ENCODE results near the gene SRSF2. TPM values are rescaled to one million over a fixed set of nuclear protein-coding genes. Genes with fewer than 3 reads are reported as not detected.
"Not testable (repeated sequence)": the region's sequence is repeated elsewhere in the genome, so short reads cannot be mapped to it uniquely, and the experiment has no call there.

Gene SRSF2
- total and polyA plus RNA-seq, 3 donors from 2014 or later, result 196 to 461 (median 365) TPM

- Histone ChIP-seq H3K4me3 (no peak overlapping the region), H3K9me3 (no peaks in the 10 kb centered on the region), H3K27ac (no peak overlapping the region), H3K36me3 (ENCODE audit: low read depth, missing control alignments) (no peaks in the 10 kb centered on the region), H3K4me1 (peaks cover 24% of the 10 kb centered on the region), H3K27me3 (no peaks in the 10 kb centered on the region)
- 39% methylated on average over 4 of the region's 4 CpGs for WGBS, 2 donors
- intact Hi-C loops (cut with DNase I; ENCODE audit: low total_unique reads), result no loop called here
- peak; percentile 82 to 94 (median 83) for TF ChIP-seq CTCF (IDR thresholded peaks at IDR 0.05)
- TF ChIP-seq POLR2A (IDR thresholded peaks at IDR 0.05), result no peak
- DNase-seq, result peak; percentile 88
Observed at GRCh38 chr17:76714822-76715495, 22.2 kb downstream of the SRSF2 start.

GRCh38 chr17:76714336-76714735 lies 22.8 kb downstream of the SRSF2 start:
- H3K4me1 ChIP-seq, result peaks cover 24% of the 10 kb centered on the region
- no peak for DNase-seq
- no peaks in the 10 kb centered on the region for H3K27me3 ChIP-seq
- TF ChIP-seq CTCF (IDR thresholded peaks at IDR 0.05) (no peak), POLR2A (IDR thresholded peaks at IDR 0.05) (no peak)
- no peaks in the 10 kb centered on the region for H3K36me3 ChIP-seq (ENCODE audit: low read depth, missing control alignments)
- no peak overlapping the region for H3K27ac ChIP-seq
- no peak overlapping the region for H3K4me3 ChIP-seq
- no peaks in the 10 kb centered on the region for H3K9me3 ChIP-seq
- WGBS, 2 donors, result 73 to 84% methylated on average over 5 of the region's 5 CpGs
- intact Hi-C loops (cut with DNase I; ENCODE audit: low total_unique reads), result no loop called here

- H3K27ac ChIP-seq, result no peak overlapping the region
- H3K4me3 ChIP-seq, result no peak overlapping the region
- no peaks in the 10 kb centered on the region for H3K27me3 ChIP-seq
- no peak for TF ChIP-seq CTCF (IDR thresholded peaks at IDR 0.05)
- TF ChIP-seq POLR2A (IDR thresholded peaks at IDR 0.05), result no peak
- no peaks in the 10 kb centered on the region for H3K9me3 ChIP-seq
- no peaks in the 10 kb centered on the region for H3K36me3 ChIP-seq (ENCODE audit: low read depth, missing control alignments)
- H3K4me1 ChIP-seq, result peaks cover 24% of the 10 kb centered on the region
- no peak for DNase-seq
- intact Hi-C loops (cut with DNase I; ENCODE audit: low total_unique reads), result no loop called here
- WGBS, 2 donors, result 91 to 95% methylated on average over 7 of the region's 7 CpGs
Observed at GRCh38 chr17:76713765-76714164, 23.4 kb downstream of the SRSF2 start.

- H3K27ac ChIP-seq, result peak overlapping the region in 1 of 2 donors; percentile 88
- 51 to 63% methylated on average over 7 of the region's 7 CpGs for whole genome bisulfite sequencing, 2 donors
- H3K9me3 ChIP-seq; H3K36me3 ChIP-seq (ENCODE audit: low read depth, missing control alignments); H3K27me3 ChIP-seq; DNase-seq; H3K4me3 ChIP-seq; intact Hi-C loops (cut with DNase I; ENCODE audit: low total_unique reads): not testable (repeated sequence)
- peaks cover 38% of the 10 kb centered on the region for H3K4me1 ChIP-seq
Observed at GRCh38 chr17:76712321-76712720, 24.8 kb downstream of the SRSF2 start.

- no peaks in the 10 kb centered on the region for H3K27me3 ChIP-seq
- peaks cover 37% of the 10 kb centered on the region for H3K4me1 ChIP-seq
- TF ChIP-seq POLR2A (IDR thresholded peaks at IDR 0.05) (no peak), CTCF (IDR thresholded peaks at IDR 0.05) (no peak)
- intact Hi-C loops (cut with DNase I; ENCODE audit: low total_unique reads), result no loop called here
- H3K27ac ChIP-seq, result peak within 1 kb of the TSS; percentile 93 to 96
- DNase-seq, result peak; percentile 78
- WGBS, 2 donors, result 5 to 8% methylated on average over 8 to 16 of the region's 56 CpGs
- H3K4me3 ChIP-seq, result peak within 1 kb of the TSS; percentile 77 to 85
- H3K9me3 ChIP-seq, result no peaks in the 10 kb centered on the region
- H3K36me3 ChIP-seq (ENCODE audit: low read depth, missing control alignments), result no peaks in the 10 kb centered on the region
Observed at GRCh38 chr17:76710863-76711611, 26.1 kb downstream of the SRSF2 start, which contains the start of gene MXRA7. MXRA7 (minus strand) TSS chr17:76710965; CDS start chr17:76710946, 19 bp downstream.

GRCh38 chr17:76709951-76710862 lies 26.9 kb downstream of the SRSF2 start:
- Histone ChIP-seq H3K4me1 (peaks cover 34% of the 10 kb centered on the region), H3K4me3 (peak overlapping the region; percentile 77 to 85), H3K27ac (peak overlapping the region; percentile 93 to 96)
- H3K36me3 ChIP-seq (ENCODE audit: low read depth, missing control alignments); H3K9me3 ChIP-seq; H3K27me3 ChIP-seq; DNase-seq: not testable (repeated sequence)
- WGBS, 2 donors, result 0% methylated on average over 18 to 29 of the region's 79 CpGs
- intact Hi-C loops (cut with DNase I; ENCODE audit: low total_unique reads), result loop anchor here (10.0 kb wide), 1 partner anchor 185 kb away; no protein-coding TSS in a partner anchor

All from testis (tissue), 3 donors.